Endothelial cell of umbilical vein (primary cell): ENCODE results near the gene ACAT1. TPM values are rescaled to one million over a fixed set of nuclear protein-coding genes. Genes with fewer than 3 reads are reported as not detected.

Experiments used
- BruUV-seq: library from RNA; stranded (reverse); fragments of 400-500 nt; replicated peaks from 2 replicates; lab custom pipeline; 2021; lab: Mats Ljungman, UMichigan
- CTCF ChIA-PET: fragments of 300-600, 350-600 bp; sonication (Branson Sonifier 250); formaldehyde crosslinking; loops from one replicate; lab custom pipeline; 2021; ENCODE audit warnings: antibody characterized with exemption, inconsistent platforms; lab: Charles Lee
- POLR2A ChIA-PET: fragments of 300-600, 350-600 bp; sonication (Branson Sonifier 250); formaldehyde crosslinking; loops from one replicate; lab custom pipeline; 2021; ENCODE audit warnings: antibody characterized with exemption, inconsistent platforms; lab: Charles Lee
- DNase-seq: peaks from one replicate; pipeline ENCODE4 v3.0.0-alpha.2; 2011; ENCODE audit warnings: low read depth, low spot score
- FAIRE-seq: peaks from 2 replicates; lab custom pipeline; 2011; peaks lifted over from hg19 to GRCh38; lab: Jason Lieb, UNC
- H2AFZ ChIP-seq: 2 replicates; pipeline ENCODE4 v1.6.0; 2012; ENCODE audit warnings: low read depth, low read length, control low read depth, inconsistent platforms
- H3K27ac ChIP-seq: 2 replicates; pipeline ENCODE4 v1.5.1; 2011; ENCODE audit warnings: low read depth, mild to moderate bottlenecking, control low read depth, low read length, moderate library complexity; ENCODE audit not compliant: insufficient read depth
- H3K27me3 ChIP-seq, 2 experiments: 2 replicates each; pipeline versions ENCODE4 v1.6.0 to v1.6.1; 2011; ENCODE audit warnings: low read length in 2 of 2, mixed read lengths in 1 of 2; ENCODE audit not compliant: control insufficient read depth in 2 of 2, insufficient read depth in 2 of 2
- H3K36me3 ChIP-seq, 2 experiments: 2 replicates in 1 of 2; 3 replicates in 1 of 2; pipeline ENCODE4 v1.5.1; 2011; ENCODE audit warnings: low read length in 2 of 2, mild to moderate bottlenecking in 1 of 2, moderate library complexity in 1 of 2; ENCODE audit not compliant: control insufficient read depth in 2 of 2, insufficient read depth in 2 of 2; ENCODE audit errors: extremely low read depth in 1 of 2
- H3K4me1 ChIP-seq: 3 replicates; pipeline ENCODE4 v1.5.1; 2011; ENCODE audit warnings: mild to moderate bottlenecking, low read length; ENCODE audit not compliant: control insufficient read depth, insufficient read depth; ENCODE audit errors: extremely low read depth
- H3K4me2 ChIP-seq: 2 replicates; pipeline ENCODE4 v1.6.1; 2011; ENCODE audit warnings: low read length, control low read depth, mixed read lengths; ENCODE audit not compliant: insufficient read depth
- H3K4me3 ChIP-seq, 3 experiments: fragments of 200-600 bp in 1 of 3; sonication (generic), shearing (Covaris generic) in 1 of 3; replicated peaks in 1 of 3; 2 replicates each; pipeline ENCODE4 v1.5.1; 2011 to 2016; ENCODE audit warnings: control low read depth in 3 of 3, low read length in 3 of 3, mild to moderate bottlenecking in 2 of 3, inconsistent platforms in 1 of 3, low read depth in 1 of 3, moderate library complexity in 1 of 3; ENCODE audit not compliant: insufficient read depth in 1 of 3
- H3K79me2 ChIP-seq: 2 replicates; pipeline ENCODE4 v1.6.0; 2012; ENCODE audit warnings: low read length, inconsistent platforms; ENCODE audit not compliant: control insufficient read depth, insufficient read depth
- H3K9ac ChIP-seq: replicated peaks from 2 replicates; pipeline ENCODE3; 2011; ENCODE audit warnings: low read length, control low read depth; ENCODE audit not compliant: insufficient read depth; ENCODE audit errors: extremely low read depth
- H3K9me1 ChIP-seq: replicated peaks from 3 replicates; pipeline ENCODE4 v1.6.0; 2011; ENCODE audit warnings: mild to moderate bottlenecking, low read length; ENCODE audit not compliant: control insufficient read depth, insufficient read depth; ENCODE audit errors: extremely low read depth
- H3K9me3 ChIP-seq: replicated peaks from 2 replicates; pipeline ENCODE4 v1.5.1; 2012; ENCODE audit warnings: low read length, inconsistent platforms; ENCODE audit not compliant: control insufficient read depth, insufficient read depth
- H4K20me1 ChIP-seq: replicated peaks from 2 replicates; pipeline ENCODE3; 2011; ENCODE audit warnings: mild to moderate bottlenecking, low read length; ENCODE audit not compliant: control insufficient read depth, insufficient read depth; ENCODE audit errors: extremely low read depth
- EZH2 ChIP-seq: IDR thresholded peaks from 2 replicates; pipeline ENCODE4 v1.6.1; 2012; ENCODE audit warnings: borderline replicate concordance, low read depth, mild to moderate bottlenecking, moderate library complexity, low read length, inconsistent platforms; ENCODE audit not compliant: severe bottlenecking
- FOS ChIP-seq: IDR thresholded peaks from 2 replicates; pipeline ENCODE4 v1.6.1; 2011; ENCODE audit warnings: mild to moderate bottlenecking, low read length, moderate library complexity, borderline replicate concordance; ENCODE audit not compliant: insufficient read depth
- GATA2 ChIP-seq: IDR thresholded peaks from 2 replicates; pipeline ENCODE4 v1.7.0; 2011; ENCODE audit warnings: low read depth, mild to moderate bottlenecking, moderate library complexity, mixed read lengths, low read length; ENCODE audit not compliant: insufficient read length, insufficient read depth
- JUN ChIP-seq: IDR thresholded peaks from 2 replicates; pipeline ENCODE4 v1.6.1; 2011; ENCODE audit warnings: borderline replicate concordance, low read depth; ENCODE audit not compliant: insufficient read length, insufficient read depth
- MYC ChIP-seq: IDR thresholded peaks from one replicate; pipeline ENCODE4 v1.6.1; 2011; ENCODE audit warnings: mild to moderate bottlenecking, low read depth, low read length
- POLR2A ChIP-seq: IDR thresholded peaks from 2 replicates; pipeline ENCODE4 v1.6.1; 2012; ENCODE audit warnings: low read depth, mild to moderate bottlenecking, control low read depth, low read length
- POLR2AphosphoS5 ChIP-seq: IDR thresholded peaks from 2 replicates; pipeline ENCODE4 v1.6.1; 2012; ENCODE audit warnings: low read depth, mild to moderate bottlenecking, control low read depth, low read length, moderate library complexity; ENCODE audit not compliant: insufficient read depth
- dilution Hi-C: fragments of 300-500 bp; cut with MboI; formaldehyde crosslinking; loops from one replicate; pipeline ENCODE4 v1.15.0; 2019; ENCODE audit warnings: low sequenced_read_pairs; ENCODE audit not compliant: extremely low pct_ligation_motif_present
- intact Hi-C: fragments of 100-400 bp; cut with micrococcal nuclease; formaldehyde crosslinking; loops from one replicate; pipeline ENCODE4 v1.10.0; 2022
- polyA plus RNA-seq, 4 experiments: library from polyadenylated mRNA; depleted of rRNA in 3 of 4; stranded (reverse) in 3 of 4; unstranded in 1 of 4; fragments of >200 nt; gene quantifications; 2 replicates each; pipeline versions ENCODE4 v1.2.1 to v1.2.3, GENCODE V29; 2011 to 2012; ENCODE audit warnings: missing spikeins in 1 of 4
- total RNA-seq: library from RNA; stranded (reverse); gene quantifications from 2 replicates; pipeline ENCODE4 v1.2.3, GENCODE V29; 2021
- TF ChIP-seq, protein P1 (sequence below), 2 donors: IDR thresholded peaks; 1 replicate in 1 of 2; 2 replicates in 1 of 2; pipeline ENCODE4 v1.5.1; 2011; ENCODE audit warnings: low read length in 2 of 2, mild to moderate bottlenecking in 2 of 2, moderate library complexity in 2 of 2, control low read depth in 1 of 2, inconsistent platforms in 1 of 2, low read depth in 1 of 2; ENCODE audit not compliant: insufficient read depth in 1 of 2; ENCODE audit errors: extremely low read depth in 1 of 2
- TF ChIP-seq, protein P2 (sequence below): IDR thresholded peaks from 2 replicates; pipeline ENCODE4 v1.6.1; 2011; ENCODE audit not compliant: insufficient read depth, insufficient read length

ACAT1 gene
- total and polyA plus RNA-seq, 2 donors (not counting 3 experiments of a cell fraction or from before 2014, with no cell fraction given) = 36.8 to 59.9 TPM

GRCh38 chr11:108193725-108194124, 72.4 kb downstream of the ACAT1 start:
- no peaks in the 10 kb centered on the region for H3K4me1 ChIP-seq
- no TSS peak for BruUV-seq
- CTCF ChIA-PET = no interaction called here
- H3K9me3 ChIP-seq = no peaks in the 10 kb centered on the region
- H3K9me1 ChIP-seq = no peaks in the 10 kb centered on the region
- no peaks in the 10 kb centered on the region for H3K27me3 ChIP-seq
- H3K9ac ChIP-seq = no peak overlapping the region
- H3K36me3 ChIP-seq = peaks cover 3 to 5% of the 10 kb centered on the region in 2 experiments
- POLR2A ChIA-PET = no interaction called here
- DNase-seq (no peak), FAIRE-seq (no peak)
- dilution Hi-C loops (no loop called here), intact Hi-C loops (no loop called here)
- H3K79me2 ChIP-seq = no peaks in the 10 kb centered on the region
- H3K4me2 ChIP-seq = no peak overlapping the region
- H3K27ac ChIP-seq = no peak overlapping the region
- TF ChIP-seq POLR2AphosphoS5 (no peak), EZH2 (no peak), POLR2A (no peak), MYC (no peak), JUN (no peak), FOS (no peak), GATA2 (no peak)
- TF ChIP-seq, protein P1, sequence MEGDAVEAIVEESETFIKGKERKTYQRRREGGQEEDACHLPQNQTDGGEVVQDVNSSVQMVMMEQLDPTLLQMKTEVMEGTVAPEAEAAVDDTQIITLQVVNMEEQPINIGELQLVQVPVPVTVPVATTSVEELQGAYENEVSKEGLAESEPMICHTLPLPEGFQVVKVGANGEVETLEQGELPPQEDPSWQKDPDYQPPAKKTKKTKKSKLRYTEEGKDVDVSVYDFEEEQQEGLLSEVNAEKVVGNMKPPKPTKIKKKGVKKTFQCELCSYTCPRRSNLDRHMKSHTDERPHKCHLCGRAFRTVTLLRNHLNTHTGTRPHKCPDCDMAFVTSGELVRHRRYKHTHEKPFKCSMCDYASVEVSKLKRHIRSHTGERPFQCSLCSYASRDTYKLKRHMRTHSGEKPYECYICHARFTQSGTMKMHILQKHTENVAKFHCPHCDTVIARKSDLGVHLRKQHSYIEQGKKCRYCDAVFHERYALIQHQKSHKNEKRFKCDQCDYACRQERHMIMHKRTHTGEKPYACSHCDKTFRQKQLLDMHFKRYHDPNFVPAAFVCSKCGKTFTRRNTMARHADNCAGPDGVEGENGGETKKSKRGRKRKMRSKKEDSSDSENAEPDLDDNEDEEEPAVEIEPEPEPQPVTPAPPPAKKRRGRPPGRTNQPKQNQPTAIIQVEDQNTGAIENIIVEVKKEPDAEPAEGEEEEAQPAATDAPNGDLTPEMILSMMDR (IDR thresholded peaks at IDR 0.05; ENCODE audit: extremely low read depth in 1 of 2, insufficient read depth in 1 of 2, low read depth in 1 of 2, low read length in 2 of 2) = no peak
- TF ChIP-seq, protein P2, sequence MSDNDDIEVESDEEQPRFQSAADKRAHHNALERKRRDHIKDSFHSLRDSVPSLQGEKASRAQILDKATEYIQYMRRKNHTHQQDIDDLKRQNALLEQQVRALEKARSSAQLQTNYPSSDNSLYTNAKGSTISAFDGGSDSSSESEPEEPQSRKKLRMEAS = no peak
- H2AFZ ChIP-seq = no peak overlapping the region
- H4K20me1 ChIP-seq = no peaks in the 10 kb centered on the region
- no peak overlapping the region for H3K4me3 ChIP-seq
